ENCODE measurements around the gene RMRP. TPM values are rescaled to one million over a fixed set of nuclear protein-coding genes. Genes with fewer than 3 reads are reported as not detected.

RMRP gene
- total RNA-seq, 1 donor from 2014 or later = 15,881 TPM

DNA sequence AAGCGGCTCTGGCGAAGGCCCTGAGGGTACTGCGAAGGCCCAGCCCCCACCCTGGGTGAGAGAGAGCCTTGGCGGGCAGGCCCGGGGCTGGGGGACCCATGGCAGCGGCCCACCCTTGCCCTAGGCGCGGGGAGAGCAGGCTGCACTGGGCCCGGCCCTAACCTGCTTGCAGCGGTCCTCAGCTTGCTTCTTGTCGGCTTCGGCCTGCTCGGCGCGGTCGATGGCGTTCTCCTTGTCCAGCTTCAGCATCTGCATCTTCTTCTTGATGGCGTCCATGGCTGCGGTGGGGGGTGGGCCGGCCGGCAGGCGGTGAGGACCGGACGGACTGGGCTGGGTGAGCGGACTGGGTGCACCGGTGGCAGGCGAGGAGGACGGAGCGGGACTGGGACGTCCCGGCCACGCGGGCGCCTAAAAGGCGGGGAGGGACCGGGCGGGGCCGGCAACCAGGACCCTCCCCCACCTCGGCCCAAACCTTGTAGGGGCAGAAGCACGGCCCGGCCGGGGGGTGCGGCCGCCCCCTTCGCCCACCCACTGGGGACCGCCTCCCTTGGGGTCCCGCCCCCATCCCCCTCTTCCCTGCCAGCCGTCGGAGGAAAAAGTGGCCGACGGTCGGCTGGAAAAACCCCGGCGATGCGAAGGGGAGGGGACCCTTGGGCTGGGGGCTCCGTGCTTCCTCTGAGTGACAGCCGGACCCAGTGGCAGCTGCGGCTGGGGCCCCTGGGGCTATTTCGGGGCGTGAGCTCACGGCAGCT lies 31.9 kb upstream of the RMRP start, which contains the start of gene TPM2:
TSS of gene TPM2 (minus strand) at position 384 of the 752 bp plus-strand sequence. CDS start at position 276, 108 bp downstream.
- FAIRE-seq (no peak), DNase-seq (ENCODE audit: low read depth) (no peak)
- TF ChIP-seq, protein P1, sequence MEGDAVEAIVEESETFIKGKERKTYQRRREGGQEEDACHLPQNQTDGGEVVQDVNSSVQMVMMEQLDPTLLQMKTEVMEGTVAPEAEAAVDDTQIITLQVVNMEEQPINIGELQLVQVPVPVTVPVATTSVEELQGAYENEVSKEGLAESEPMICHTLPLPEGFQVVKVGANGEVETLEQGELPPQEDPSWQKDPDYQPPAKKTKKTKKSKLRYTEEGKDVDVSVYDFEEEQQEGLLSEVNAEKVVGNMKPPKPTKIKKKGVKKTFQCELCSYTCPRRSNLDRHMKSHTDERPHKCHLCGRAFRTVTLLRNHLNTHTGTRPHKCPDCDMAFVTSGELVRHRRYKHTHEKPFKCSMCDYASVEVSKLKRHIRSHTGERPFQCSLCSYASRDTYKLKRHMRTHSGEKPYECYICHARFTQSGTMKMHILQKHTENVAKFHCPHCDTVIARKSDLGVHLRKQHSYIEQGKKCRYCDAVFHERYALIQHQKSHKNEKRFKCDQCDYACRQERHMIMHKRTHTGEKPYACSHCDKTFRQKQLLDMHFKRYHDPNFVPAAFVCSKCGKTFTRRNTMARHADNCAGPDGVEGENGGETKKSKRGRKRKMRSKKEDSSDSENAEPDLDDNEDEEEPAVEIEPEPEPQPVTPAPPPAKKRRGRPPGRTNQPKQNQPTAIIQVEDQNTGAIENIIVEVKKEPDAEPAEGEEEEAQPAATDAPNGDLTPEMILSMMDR (IDR thresholded peaks at IDR 0.05; ENCODE audit: insufficient read depth, low read length, severe bottlenecking) = no peak

DNA sequence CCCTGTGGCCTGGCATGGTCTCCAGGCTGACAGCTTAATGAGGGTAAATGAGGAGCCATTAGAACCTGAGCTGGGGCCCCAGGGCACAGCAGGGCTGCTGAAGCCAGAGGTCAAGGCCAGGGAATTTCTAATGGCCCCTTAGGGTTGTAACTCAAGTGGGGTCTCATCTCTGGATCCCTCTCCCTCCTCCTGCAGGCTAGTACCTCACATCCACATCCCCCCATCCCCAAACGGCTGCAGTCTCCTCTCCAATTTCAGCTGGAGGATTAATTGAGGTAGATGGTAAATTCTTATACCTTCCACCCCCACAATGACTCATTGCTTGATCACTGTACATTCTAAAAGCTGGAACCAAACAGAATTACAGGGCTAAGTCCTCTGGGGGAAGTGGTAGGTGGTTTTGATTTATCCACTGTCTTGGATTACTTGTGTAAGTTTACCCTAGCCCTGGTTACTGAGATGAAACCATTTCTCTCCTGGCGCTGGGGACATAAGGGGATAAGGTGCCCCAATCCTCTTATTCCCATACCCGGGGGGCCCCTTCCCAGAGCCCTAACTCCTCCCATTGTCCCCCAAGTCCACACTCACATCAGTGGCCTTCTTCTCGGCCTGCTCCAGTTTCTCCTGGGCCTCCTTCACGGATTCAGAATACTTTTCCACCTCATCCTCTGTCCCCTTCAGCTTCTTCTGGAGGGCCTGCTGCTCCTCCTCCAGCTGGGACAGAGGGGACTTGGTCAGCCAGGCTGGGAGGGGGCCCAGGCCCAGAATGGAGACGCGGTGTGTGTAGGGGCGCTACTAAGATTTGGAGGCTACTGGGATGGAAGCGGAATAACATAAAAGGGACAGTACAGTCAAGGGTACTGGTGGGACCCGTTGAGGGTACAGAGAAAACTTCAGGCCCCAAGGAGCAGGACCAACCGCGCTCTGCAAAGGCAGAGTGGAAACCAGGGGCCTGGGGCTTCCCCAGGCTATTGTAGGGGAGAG lies 31.0 kb upstream of the RMRP start:
- DNase-seq (ENCODE audit: low read depth) (peak; percentile 89), FAIRE-seq (no peak)
- peak overlapping the region; percentile 65 for H3K4me3 ChIP-seq (ENCODE audit: low read depth, low read length)
- no peaks in the 10 kb centered on the region for H3K27me3 ChIP-seq (ENCODE audit: control insufficient read depth, insufficient read depth, low read length)
- peaks cover 14% of the 10 kb centered on the region for H3K36me3 ChIP-seq (ENCODE audit: control insufficient read depth, insufficient read depth, low read length)
- TF ChIP-seq, protein P1 (IDR thresholded peaks at IDR 0.05; ENCODE audit: insufficient read depth, low read length, severe bottlenecking) = no peak

More for the DNA sequence above, 31.9 kb upstream of the RMRP start, which contains the start of gene TPM2:
- Histone ChIP-seq H3K36me3 (ENCODE audit: control insufficient read depth, insufficient read depth, low read length) (peaks cover 12% of the 10 kb centered on the region), H3K27me3 (ENCODE audit: control insufficient read depth, insufficient read depth, low read length) (no peaks in the 10 kb centered on the region), H3K4me3 (ENCODE audit: low read depth, low read length) (peak within 1 kb of the TSS; percentile 65)

DNA sequence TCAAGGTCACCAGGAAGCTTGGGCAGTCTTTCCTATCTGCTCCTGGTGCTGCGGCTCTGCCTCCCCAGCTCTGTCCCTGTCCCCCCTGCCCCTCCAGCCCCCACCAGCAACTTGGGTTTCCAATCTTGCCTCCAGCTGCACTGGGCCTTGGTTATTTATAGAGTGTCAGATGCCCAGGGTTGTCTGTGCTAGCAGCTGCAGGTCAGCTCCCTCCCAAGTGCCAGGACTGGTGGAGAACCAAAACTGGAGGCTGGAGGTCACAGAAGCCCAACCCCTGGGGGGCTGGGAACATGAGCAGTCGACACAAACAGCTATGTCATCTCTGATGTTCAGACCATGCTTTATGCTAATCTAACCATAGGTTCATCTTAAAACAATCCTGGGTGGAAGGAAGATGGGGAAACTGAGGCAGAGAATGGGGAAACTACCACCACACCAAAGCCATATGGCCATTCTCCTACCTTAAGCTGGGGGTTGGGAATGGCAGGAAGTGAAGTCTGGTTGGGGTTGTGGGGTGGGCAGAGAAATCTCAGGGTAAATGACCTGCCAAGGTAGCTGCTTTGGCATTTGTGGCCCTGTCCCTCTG lies 30.2 kb upstream of the RMRP start:
- H3K4me3 ChIP-seq (ENCODE audit: low read depth, low read length) = no peak overlapping the region
- DNase-seq (ENCODE audit: low read depth) (no peak), FAIRE-seq (no peak)
- H3K36me3 ChIP-seq (ENCODE audit: control insufficient read depth, insufficient read depth, low read length) = peaks cover 18% of the 10 kb centered on the region
- no peaks in the 10 kb centered on the region for H3K27me3 ChIP-seq (ENCODE audit: control insufficient read depth, insufficient read depth, low read length)
- TF ChIP-seq, protein P1 (IDR thresholded peaks at IDR 0.05; ENCODE audit: insufficient read depth, low read length, severe bottlenecking) = no peak

DNA sequence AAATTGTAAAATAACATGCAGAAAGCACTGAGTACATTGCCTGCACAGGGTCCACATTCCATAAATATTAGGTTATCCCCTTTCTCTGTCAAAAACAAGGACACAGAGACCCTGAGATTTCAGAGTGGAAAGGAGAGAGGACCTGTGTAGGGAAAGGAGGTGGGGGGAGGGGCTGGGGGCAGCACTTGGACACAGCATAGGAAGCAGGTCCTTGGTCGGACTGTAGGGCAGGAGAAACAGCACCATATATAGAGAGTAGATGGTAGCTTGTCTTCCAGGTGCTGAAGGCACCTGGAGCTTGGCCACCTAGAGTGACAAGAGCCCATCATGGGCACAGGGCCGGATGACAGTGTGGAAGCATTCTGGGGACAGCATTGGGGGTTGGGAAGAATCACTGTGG lies 29.5 kb upstream of the RMRP start:
- no peak for FAIRE-seq
- no peak overlapping the region for H3K4me3 ChIP-seq (ENCODE audit: low read depth, low read length)

More for the DNA sequence above, 29.5 kb upstream of the RMRP start:
- TF ChIP-seq, protein P1 (IDR thresholded peaks at IDR 0.05; ENCODE audit: insufficient read depth, low read length, severe bottlenecking) = no peak
- no peaks in the 10 kb centered on the region for H3K27me3 ChIP-seq (ENCODE audit: control insufficient read depth, insufficient read depth, low read length)
- DNase-seq (ENCODE audit: low read depth) = no peak
- H3K36me3 ChIP-seq (ENCODE audit: control insufficient read depth, insufficient read depth, low read length) = peaks cover 20% of the 10 kb centered on the region
